HG03135 (cell line): Measurements from ENCODE around the gene PDXP.

Experiments used
- ATAC-seq: cut with Tn5 transposase; IDR thresholded peaks from one replicate; pipeline ENCODE4 v1.9.1; 2021; ENCODE audit warnings: mild to moderate bottlenecking, moderate library complexity; ENCODE audit not compliant: unreplicated experiment

PDXP gene

GRCh38 chr22:37627545-37627944 lies 31.0 kb upstream of the PDXP start:
- no peak for ATAC-seq

- no peak for ATAC-seq
Measured at GRCh38 chr22:37628830-37629229, 29.7 kb upstream of the PDXP start.

GRCh38 chr22:37629928-37630327 lies 28.6 kb upstream of the PDXP start:
- no peak for ATAC-seq

- no peak for ATAC-seq
Measured at GRCh38 chr22:37630839-37631435, 27.6 kb upstream of the PDXP start.

- no peak for ATAC-seq
Measured at GRCh38 chr22:37631448-37632173, 26.9 kb upstream of the PDXP start.

- no peak for ATAC-seq
Measured at GRCh38 chr22:37632174-37633088, 26.1 kb upstream of the PDXP start.

- peak; percentile 47 for ATAC-seq
Measured at GRCh38 chr22:37633089-37633624, 25.4 kb upstream of the PDXP start.

- ATAC-seq = peak; percentile 40
Measured at GRCh38 chr22:37633625-37634416, 24.7 kb upstream of the PDXP start.

- ATAC-seq = no peak
Measured at GRCh38 chr22:37634417-37634924, 24.1 kb upstream of the PDXP start.

GRCh38 chr22:37635157-37635556 lies 23.4 kb upstream of the PDXP start:
- ATAC-seq = no peak

GRCh38 chr22:37636186-37636948 lies 22.2 kb upstream of the PDXP start:
- no peak for ATAC-seq

GRCh38 chr22:37636949-37637273 lies 21.6 kb upstream of the PDXP start:
- ATAC-seq = no peak

- ATAC-seq = no peak
Measured at GRCh38 chr22:37638391-37639069, 20.0 kb upstream of the PDXP start.

- no peak for ATAC-seq
Measured at GRCh38 chr22:37639070-37639760, 19.3 kb upstream of the PDXP start, which contains the start of gene SH3BP1. Gene SH3BP1, plus strand, starts transcription at chr22:37639669. Its CDS starts 119 bp downstream, at chr22:37639788.

- no peak for ATAC-seq
Measured at GRCh38 chr22:37639771-37640590, 18.5 kb upstream of the PDXP start.

- ATAC-seq = no peak
Measured at GRCh38 chr22:37640591-37641560, 17.6 kb upstream of the PDXP start.

- no peak for ATAC-seq
Measured at GRCh38 chr22:37641561-37641949, 17.0 kb upstream of the PDXP start.
